Liver (tissue), 9 donors: ENCODE data around the gene CD101. TPM values are rescaled to one million over a fixed set of nuclear protein-coding genes. Genes with fewer than 3 reads are reported as not detected.

Experiments used
- DNase-seq: peaks from one replicate; pipeline ENCODE4 v3.0.0-alpha.2; 2017; ENCODE audit warnings: low spot score
- H3K27ac ChIP-seq, 2 donors: one replicate each; pipeline ENCODE4 v1.7.0; 2013; ENCODE audit warnings: inconsistent platforms in 2 of 2, low read length in 2 of 2, control low read depth in 1 of 2, low read depth in 1 of 2, mild to moderate bottlenecking in 1 of 2
- H3K27me3 ChIP-seq, 4 donors: one replicate each; pipeline versions ENCODE4 v1.6.1 to v1.7.0; 2013; ENCODE audit warnings: low read length in 3 of 4, inconsistent platforms in 1 of 4, mild to moderate bottlenecking in 1 of 4, moderate library complexity in 1 of 4; ENCODE audit not compliant: control insufficient read depth in 4 of 4, insufficient read depth in 4 of 4
- H3K36me3 ChIP-seq, 4 donors: one replicate each; pipeline versions ENCODE4 v1.6.1 to v1.7.0; 2013; ENCODE audit warnings: low read length in 3 of 4, mild to moderate bottlenecking in 3 of 4, low read depth in 1 of 4, moderate library complexity in 1 of 4; ENCODE audit not compliant: control insufficient read depth in 4 of 4, insufficient read depth in 3 of 4
- H3K4me1 ChIP-seq, 4 donors: one replicate each; pipeline versions ENCODE4 v1.6.1 to v1.7.0; 2013; ENCODE audit warnings: low read length in 3 of 4, mild to moderate bottlenecking in 3 of 4, moderate library complexity in 1 of 4; ENCODE audit not compliant: control insufficient read depth in 4 of 4, insufficient read depth in 4 of 4
- H3K4me3 ChIP-seq, 3 donors: one replicate each; pipeline versions ENCODE4 v1.6.1 to v1.7.0; 2013; ENCODE audit warnings: low read length in 3 of 3, control low read depth in 1 of 3, low read depth in 1 of 3, mild to moderate bottlenecking in 1 of 3
- H3K9ac ChIP-seq, 2 donors: one replicate each; pipeline ENCODE4 v1.7.0; 2013; ENCODE audit warnings: low read length in 2 of 2, mild to moderate bottlenecking in 2 of 2, moderate library complexity in 2 of 2, control low read depth in 1 of 2, low read depth in 1 of 2
- H3K9me3 ChIP-seq, 4 donors: one replicate each; pipeline versions ENCODE4 v1.6.1 to v1.7.0; 2013; ENCODE audit warnings: low read length in 3 of 4; ENCODE audit not compliant: control insufficient read depth in 4 of 4
- EGR1 ChIP-seq, 2 donors: IDR thresholded peaks; 2 replicates each; pipeline ENCODE4 v1.6.1; 2016 to 2018; ENCODE audit warnings: antibody characterized with exemption in 2 of 2, low read depth in 2 of 2
- FOXA1 ChIP-seq: IDR thresholded peaks from 2 replicates; pipeline ENCODE4 v1.6.1; 2016; ENCODE audit warnings: antibody characterized with exemption
- FOXA2 ChIP-seq: IDR thresholded peaks from 2 replicates; pipeline ENCODE4 v1.6.1; 2016; ENCODE audit warnings: antibody characterized with exemption
- GABPA ChIP-seq, 2 donors: IDR thresholded peaks in 1 of 2; conservative IDR thresholded peaks in 1 of 2; 2 replicates each; pipeline ENCODE4 v1.6.1; 2016; ENCODE audit warnings: antibody characterized with exemption in 2 of 2, mild to moderate bottlenecking in 1 of 2, moderate library complexity in 1 of 2
- HNF4A ChIP-seq, 2 donors: conservative IDR thresholded peaks; 2 replicates each; pipeline ENCODE4 v1.6.1; 2016; ENCODE audit warnings: antibody characterized with exemption in 2 of 2, mild to moderate bottlenecking in 2 of 2
- HNF4G ChIP-seq: IDR thresholded peaks from 2 replicates; pipeline ENCODE4 v1.6.1; 2016; ENCODE audit warnings: antibody characterized with exemption
- JUND ChIP-seq, 2 donors: IDR thresholded peaks; 2 replicates each; pipeline ENCODE4 v1.6.1; 2016; ENCODE audit warnings: antibody characterized with exemption in 2 of 2
- NR2F2 ChIP-seq: IDR thresholded peaks from 2 replicates; pipeline ENCODE4 v1.6.1; 2016; ENCODE audit warnings: antibody characterized with exemption
- RAD21 ChIP-seq, 2 donors: IDR thresholded peaks; 2 replicates each; pipeline ENCODE4 v1.6.1; 2016; ENCODE audit warnings: antibody characterized with exemption in 2 of 2, mild to moderate bottlenecking in 2 of 2
- RXRA ChIP-seq, 2 donors: IDR thresholded peaks; 2 replicates each; pipeline ENCODE4 v1.6.1; 2017 to 2018; ENCODE audit warnings: antibody characterized with exemption in 2 of 2, mild to moderate bottlenecking in 1 of 2
- SP1 ChIP-seq: IDR thresholded peaks from 2 replicates; pipeline ENCODE4 v1.6.1; 2018; ENCODE audit warnings: antibody characterized with exemption, mild to moderate bottlenecking
- TAF1 ChIP-seq: conservative IDR thresholded peaks from 2 replicates; pipeline ENCODE4 v1.6.1; 2016; ENCODE audit warnings: antibody characterized with exemption, mild to moderate bottlenecking
- YY1 ChIP-seq: IDR thresholded peaks from 2 replicates; pipeline ENCODE4 v1.6.1; 2016; ENCODE audit warnings: antibody characterized with exemption, mild to moderate bottlenecking
- WGBS: extraction: QIAGEN DNeasy Blood & Tissue Kit; methylation state at CpG from one replicate; pipeline ENCODE4 v1.1.7; 2013; 5-methylcytosine and 5-hydroxymethylcytosine counted together
- polyA plus RNA-seq, 2 donors: library from polyadenylated mRNA; stranded (reverse) in 1 of 2; unstranded in 1 of 2; fragments of 200-250 nt in 1 of 2; fragments of >200 nt in 1 of 2; fragmentation: Nextera tagmentation in 1 of 2; extraction: Ambion mirVana in 1 of 2; gene quantifications; one replicate each; pipeline versions ENCODE4 v1.2.1 to v1.2.3, GENCODE V29; 2013 to 2015
- total RNA-seq, 2 donors: library from RNA; depleted of rRNA; stranded (reverse); fragments of >200 nt; gene quantifications; one replicate each; pipeline ENCODE4 v1.2.3, GENCODE V29; 2014
- TF ChIP-seq, protein P1 (sequence below): fragments of 150-350 bp; IDR thresholded peaks from 2 replicates; pipeline ENCODE4 v1.5.1; 2017; ENCODE audit warnings: improper control_type of control experiment, low read depth, low read length; ENCODE audit not compliant: missing input control
- TF ChIP-seq, protein P2 (sequence below): IDR thresholded peaks from 2 replicates; pipeline ENCODE4 v1.6.1; 2016; ENCODE audit warnings: antibody characterized with exemption, mild to moderate bottlenecking
- TF ChIP-seq, protein P3 (sequence below): IDR thresholded peaks from 2 replicates; pipeline ENCODE4 v1.6.1; 2016; ENCODE audit warnings: antibody characterized with exemption
- TF ChIP-seq, protein P4 (sequence below): IDR thresholded peaks from 2 replicates; pipeline ENCODE4 v1.6.1; 2016; ENCODE audit warnings: antibody characterized with exemption
- TF ChIP-seq, protein P5 (sequence below): IDR thresholded peaks from 2 replicates; pipeline ENCODE4 v1.6.1; 2016; ENCODE audit warnings: antibody characterized with exemption
- donor health status: healthy.
- donor health status: healthy.
- donor health status: healthy.
- donor health status: healthy.
- donor health status: healthy.

CD101 gene
- total and polyA plus RNA-seq, 4 donors, result 0.24 to 2.0 (median 0.65) TPM

DNA sequence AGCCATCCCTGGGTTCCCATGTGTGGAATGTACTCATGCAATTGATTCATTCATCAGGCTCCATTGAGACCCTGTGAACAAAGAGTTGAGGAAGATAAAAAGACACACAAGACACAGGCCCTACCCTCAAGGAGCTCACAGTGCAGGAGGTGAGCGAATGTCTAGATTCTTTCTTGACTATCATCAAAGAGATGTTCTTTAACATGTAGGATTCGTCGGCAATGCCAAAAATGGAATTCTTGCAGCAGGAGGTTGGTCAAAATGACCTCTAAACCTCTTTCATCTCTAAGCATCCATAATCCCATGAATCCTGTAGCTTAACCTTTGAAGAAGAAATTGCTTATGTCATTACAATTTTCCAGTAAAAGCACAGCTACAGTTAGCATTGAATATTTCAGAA, 30.7 kb downstream of the CD101 start:
- H3K9me3 ChIP-seq, result no peaks in the 10 kb centered on the region
- DNase-seq, result no peak
- H3K9ac ChIP-seq, result no peak overlapping the region
- H3K27me3 ChIP-seq, result no peaks in the 10 kb centered on the region
- H3K36me3 ChIP-seq, result no peaks in the 10 kb centered on the region
- H3K4me3 ChIP-seq, result no peak overlapping the region
- no peak overlapping the region for H3K27ac ChIP-seq
- no peak for TF ChIP-seq HNF4G
- no peak for TF ChIP-seq HNF4A (conservative IDR thresholded peaks at IDR 0.05)
- TF ChIP-seq YY1, result no peak
- TF ChIP-seq, protein P1, sequence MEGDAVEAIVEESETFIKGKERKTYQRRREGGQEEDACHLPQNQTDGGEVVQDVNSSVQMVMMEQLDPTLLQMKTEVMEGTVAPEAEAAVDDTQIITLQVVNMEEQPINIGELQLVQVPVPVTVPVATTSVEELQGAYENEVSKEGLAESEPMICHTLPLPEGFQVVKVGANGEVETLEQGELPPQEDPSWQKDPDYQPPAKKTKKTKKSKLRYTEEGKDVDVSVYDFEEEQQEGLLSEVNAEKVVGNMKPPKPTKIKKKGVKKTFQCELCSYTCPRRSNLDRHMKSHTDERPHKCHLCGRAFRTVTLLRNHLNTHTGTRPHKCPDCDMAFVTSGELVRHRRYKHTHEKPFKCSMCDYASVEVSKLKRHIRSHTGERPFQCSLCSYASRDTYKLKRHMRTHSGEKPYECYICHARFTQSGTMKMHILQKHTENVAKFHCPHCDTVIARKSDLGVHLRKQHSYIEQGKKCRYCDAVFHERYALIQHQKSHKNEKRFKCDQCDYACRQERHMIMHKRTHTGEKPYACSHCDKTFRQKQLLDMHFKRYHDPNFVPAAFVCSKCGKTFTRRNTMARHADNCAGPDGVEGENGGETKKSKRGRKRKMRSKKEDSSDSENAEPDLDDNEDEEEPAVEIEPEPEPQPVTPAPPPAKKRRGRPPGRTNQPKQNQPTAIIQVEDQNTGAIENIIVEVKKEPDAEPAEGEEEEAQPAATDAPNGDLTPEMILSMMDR, result no peak
- TF ChIP-seq TAF1, result no peak
- TF ChIP-seq FOXA1, result no peak
- no peak for TF ChIP-seq EGR1 (IDR thresholded peaks at IDR 0.05; ENCODE audit: low read depth in 2 of 2)
- TF ChIP-seq, protein P2, sequence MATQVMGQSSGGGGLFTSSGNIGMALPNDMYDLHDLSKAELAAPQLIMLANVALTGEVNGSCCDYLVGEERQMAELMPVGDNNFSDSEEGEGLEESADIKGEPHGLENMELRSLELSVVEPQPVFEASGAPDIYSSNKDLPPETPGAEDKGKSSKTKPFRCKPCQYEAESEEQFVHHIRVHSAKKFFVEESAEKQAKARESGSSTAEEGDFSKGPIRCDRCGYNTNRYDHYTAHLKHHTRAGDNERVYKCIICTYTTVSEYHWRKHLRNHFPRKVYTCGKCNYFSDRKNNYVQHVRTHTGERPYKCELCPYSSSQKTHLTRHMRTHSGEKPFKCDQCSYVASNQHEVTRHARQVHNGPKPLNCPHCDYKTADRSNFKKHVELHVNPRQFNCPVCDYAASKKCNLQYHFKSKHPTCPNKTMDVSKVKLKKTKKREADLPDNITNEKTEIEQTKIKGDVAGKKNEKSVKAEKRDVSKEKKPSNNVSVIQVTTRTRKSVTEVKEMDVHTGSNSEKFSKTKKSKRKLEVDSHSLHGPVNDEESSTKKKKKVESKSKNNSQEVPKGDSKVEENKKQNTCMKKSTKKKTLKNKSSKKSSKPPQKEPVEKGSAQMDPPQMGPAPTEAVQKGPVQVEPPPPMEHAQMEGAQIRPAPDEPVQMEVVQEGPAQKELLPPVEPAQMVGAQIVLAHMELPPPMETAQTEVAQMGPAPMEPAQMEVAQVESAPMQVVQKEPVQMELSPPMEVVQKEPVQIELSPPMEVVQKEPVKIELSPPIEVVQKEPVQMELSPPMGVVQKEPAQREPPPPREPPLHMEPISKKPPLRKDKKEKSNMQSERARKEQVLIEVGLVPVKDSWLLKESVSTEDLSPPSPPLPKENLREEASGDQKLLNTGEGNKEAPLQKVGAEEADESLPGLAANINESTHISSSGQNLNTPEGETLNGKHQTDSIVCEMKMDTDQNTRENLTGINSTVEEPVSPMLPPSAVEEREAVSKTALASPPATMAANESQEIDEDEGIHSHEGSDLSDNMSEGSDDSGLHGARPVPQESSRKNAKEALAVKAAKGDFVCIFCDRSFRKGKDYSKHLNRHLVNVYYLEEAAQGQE, result no peak
- TF ChIP-seq, protein P3, sequence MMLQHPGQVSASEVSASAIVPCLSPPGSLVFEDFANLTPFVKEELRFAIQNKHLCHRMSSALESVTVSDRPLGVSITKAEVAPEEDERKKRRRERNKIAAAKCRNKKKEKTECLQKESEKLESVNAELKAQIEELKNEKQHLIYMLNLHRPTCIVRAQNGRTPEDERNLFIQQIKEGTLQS, result no peak
- TF ChIP-seq GABPA (IDR thresholded peaks at IDR 0.05 in 1 of 2, conservative IDR thresholded peaks at IDR 0.05 in 1 of 2), result no peak
- no peak for TF ChIP-seq RXRA (IDR thresholded peaks at IDR 0.05)
- TF ChIP-seq, protein P4, sequence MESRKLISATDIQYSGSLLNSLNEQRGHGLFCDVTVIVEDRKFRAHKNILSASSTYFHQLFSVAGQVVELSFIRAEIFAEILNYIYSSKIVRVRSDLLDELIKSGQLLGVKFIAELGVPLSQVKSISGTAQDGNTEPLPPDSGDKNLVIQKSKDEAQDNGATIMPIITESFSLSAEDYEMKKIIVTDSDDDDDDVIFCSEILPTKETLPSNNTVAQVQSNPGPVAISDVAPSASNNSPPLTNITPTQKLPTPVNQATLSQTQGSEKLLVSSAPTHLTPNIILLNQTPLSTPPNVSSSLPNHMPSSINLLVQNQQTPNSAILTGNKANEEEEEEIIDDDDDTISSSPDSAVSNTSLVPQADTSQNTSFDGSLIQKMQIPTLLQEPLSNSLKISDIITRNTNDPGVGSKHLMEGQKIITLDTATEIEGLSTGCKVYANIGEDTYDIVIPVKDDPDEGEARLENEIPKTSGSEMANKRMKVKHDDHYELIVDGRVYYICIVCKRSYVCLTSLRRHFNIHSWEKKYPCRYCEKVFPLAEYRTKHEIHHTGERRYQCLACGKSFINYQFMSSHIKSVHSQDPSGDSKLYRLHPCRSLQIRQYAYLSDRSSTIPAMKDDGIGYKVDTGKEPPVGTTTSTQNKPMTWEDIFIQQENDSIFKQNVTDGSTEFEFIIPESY, result no peak
- WGBS, result 96% methylated on average over 3 of the region's 3 CpGs
- no peaks in the 10 kb centered on the region for H3K4me1 ChIP-seq

DNA sequence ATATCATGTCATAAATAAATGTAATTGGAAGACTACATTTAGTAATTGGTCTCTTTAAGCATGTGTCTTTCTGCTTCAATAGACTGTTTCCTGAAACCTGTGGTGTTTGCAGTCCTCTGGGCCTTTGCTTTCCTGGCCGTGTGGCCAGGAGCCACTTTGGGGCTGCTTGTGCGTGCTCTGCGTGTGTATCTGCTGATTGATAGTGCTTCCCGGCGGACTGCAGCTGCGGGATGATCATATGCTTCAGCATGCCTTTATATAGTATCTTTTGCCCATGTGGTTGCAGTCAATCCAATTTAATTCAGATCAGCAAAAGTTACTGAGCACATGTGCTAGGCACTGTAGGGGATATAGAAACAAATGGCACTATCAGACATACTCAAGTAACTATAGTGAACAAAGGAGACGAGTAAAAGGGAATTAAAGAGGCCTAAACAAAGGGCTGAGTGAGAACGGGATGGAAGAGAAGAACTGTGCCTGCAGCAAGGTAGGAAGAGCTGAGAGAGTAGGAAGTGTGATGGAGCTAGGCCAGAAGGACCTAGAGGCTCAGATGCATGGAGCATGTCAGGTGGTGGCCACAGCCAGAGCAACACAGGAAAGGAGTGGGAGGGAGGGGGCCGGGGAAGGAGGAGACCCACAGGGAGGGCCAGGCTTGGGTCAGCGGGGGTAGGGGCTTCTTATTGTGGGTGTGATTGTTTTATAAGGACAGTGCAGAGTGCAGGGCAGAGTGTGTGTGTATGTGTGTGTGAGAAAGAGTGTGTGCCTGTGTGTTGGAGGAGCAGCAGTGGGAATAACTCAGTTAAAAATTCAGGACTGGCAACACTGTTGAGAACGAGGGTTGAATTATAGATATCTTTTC, 31.4 kb downstream of the CD101 start:
- Histone ChIP-seq H3K27ac (no peak overlapping the region), H3K4me1 (no peaks in the 10 kb centered on the region), H3K9me3 (no peaks in the 10 kb centered on the region), H3K27me3 (no peaks in the 10 kb centered on the region), H3K36me3 (no peaks in the 10 kb centered on the region), H3K9ac (no peak overlapping the region), H3K4me3 (no peak overlapping the region)
- DNase-seq, result no peak
- 93% methylated on average over 11 of the region's 11 CpGs for WGBS
- no peak for TF ChIP-seq HNF4G
- TF ChIP-seq, protein P1, result no peak
- no peak for TF ChIP-seq YY1
- TF ChIP-seq TAF1, result no peak
- no peak for TF ChIP-seq GABPA (IDR thresholded peaks at IDR 0.05 in 1 of 2, conservative IDR thresholded peaks at IDR 0.05 in 1 of 2)
- TF ChIP-seq, protein P4, result no peak
- no peak for TF ChIP-seq RXRA (IDR thresholded peaks at IDR 0.05)
- TF ChIP-seq, protein P5, sequence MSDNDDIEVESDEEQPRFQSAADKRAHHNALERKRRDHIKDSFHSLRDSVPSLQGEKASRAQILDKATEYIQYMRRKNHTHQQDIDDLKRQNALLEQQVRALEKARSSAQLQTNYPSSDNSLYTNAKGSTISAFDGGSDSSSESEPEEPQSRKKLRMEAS, result no peak
- TF ChIP-seq FOXA2, result no peak
- no peak for TF ChIP-seq SP1
- TF ChIP-seq EGR1 (IDR thresholded peaks at IDR 0.05; ENCODE audit: low read depth in 2 of 2), result no peak
- no peak for TF ChIP-seq NR2F2
- no peak for TF ChIP-seq JUND (IDR thresholded peaks at IDR 0.05)
- TF ChIP-seq FOXA1, result no peak
- TF ChIP-seq RAD21 (IDR thresholded peaks at IDR 0.05), result no peak
- no peak for TF ChIP-seq HNF4A (conservative IDR thresholded peaks at IDR 0.05)
